H54 (cell line): ENCODE measurements around the gene IRAK4.
A peak's percentile ranks its signal among the peaks of the same experiment; 100 is the strongest.

Source experiments
- DNase-seq: peaks from one replicate; pipeline ENCODE4 v3.0.0; 2011; ENCODE audit warnings: low spot score, mixed read lengths; ENCODE audit not compliant: insufficient read length
- FAIRE-seq: peaks from 3 replicates; lab custom pipeline; 2011; peaks lifted over from hg19 to GRCh38; lab: Jason Lieb, UNC
- POLR2A ChIP-seq: IDR thresholded peaks from 2 replicates; pipeline ENCODE4 v1.6.1; 2011; ENCODE audit warnings: low read depth, mild to moderate bottlenecking, low read length

The IRAK4 gene

GRCh38 chr12:43805860-43806736 is 47.3 kb downstream of the IRAK4 start, which contains the start of gene TWF1:
Gene TWF1 (minus strand): TSS chr12:43806317. CDS start chr12:43806245, 72 bp downstream.
- peak; percentile 65 for TF ChIP-seq POLR2A
- FAIRE-seq: no peak
- DNase-seq: peak; percentile 64

GRCh38 chr12:43806737-43807072 is 48.0 kb downstream of the IRAK4 start:
- FAIRE-seq (peak; percentile 53), DNase-seq (no peak)
- no peak for TF ChIP-seq POLR2A

- FAIRE-seq (peak; percentile 43), DNase-seq (no peak)
- no peak for TF ChIP-seq POLR2A
These were observed 48.6 kb downstream of the IRAK4 start for GRCh38 chr12:43807386-43807785.

GRCh38 chr12:43812057-43812456 is 53.3 kb downstream of the IRAK4 start:
- FAIRE-seq: no peak
- no peak for DNase-seq
- TF ChIP-seq POLR2A: no peak

GRCh38 chr12:43812926-43813325 is 54.2 kb downstream of the IRAK4 start:
- no peak for TF ChIP-seq POLR2A
- DNase-seq (peak; percentile 12), FAIRE-seq (no peak)

GRCh38 chr12:43815416-43815815 is 56.7 kb downstream of the IRAK4 start:
- TF ChIP-seq POLR2A: no peak
- DNase-seq (no peak), FAIRE-seq (no peak)

- FAIRE-seq (peak; percentile 81), DNase-seq (no peak)
- TF ChIP-seq POLR2A: no peak
These were observed 57.4 kb downstream of the IRAK4 start for GRCh38 chr12:43816168-43816567.

- FAIRE-seq (no peak), DNase-seq (no peak)
- no peak for TF ChIP-seq POLR2A
These were observed 65.5 kb downstream of the IRAK4 start for GRCh38 chr12:43824207-43824775.

GRCh38 chr12:43826681-43827080 is 67.9 kb downstream of the IRAK4 start:
- DNase-seq (no peak), FAIRE-seq (no peak)
- TF ChIP-seq POLR2A: no peak

- DNase-seq (no peak), FAIRE-seq (no peak)
- TF ChIP-seq POLR2A: no peak
These were observed 68.3 kb downstream of the IRAK4 start for GRCh38 chr12:43827093-43827492.

GRCh38 chr12:43832463-43833168 is 73.9 kb downstream of the IRAK4 start:
- FAIRE-seq (no peak), DNase-seq (no peak)
- TF ChIP-seq POLR2A: no peak

GRCh38 chr12:43835264-43835655 is 76.5 kb downstream of the IRAK4 start:
- FAIRE-seq (peak; percentile 45), DNase-seq (no peak)
- no peak for TF ChIP-seq POLR2A

GRCh38 chr12:43835656-43836474 is 77.1 kb downstream of the IRAK4 start, which contains the start of gene TMEM117:
Gene TMEM117 (plus strand): TSS chr12:43836081.
- FAIRE-seq (peak; percentile 11), DNase-seq (peak; percentile 63)
- TF ChIP-seq POLR2A: peak; percentile 53

- DNase-seq (no peak), FAIRE-seq (peak; percentile 36)
- no peak for TF ChIP-seq POLR2A
These were observed 77.8 kb downstream of the IRAK4 start for GRCh38 chr12:43836475-43836989.
